GM18951 (cell line): Measurements from ENCODE around the gene LILRB4.
"Not testable (repeated sequence)": the region's sequence is repeated elsewhere in the genome, so short reads cannot be mapped to it uniquely, and the experiment has no call there.

Experiments
- POLR2A ChIP-seq: IDR thresholded peaks from 4 replicates; pipeline ENCODE4 v1.6.1; 2011; ENCODE audit warnings: mild to moderate bottlenecking; ENCODE audit not compliant: insufficient read length, insufficient read depth; ENCODE audit errors: extremely low read depth
- in situ Hi-C: fragments of 300-500 bp; cut with MboI; formaldehyde crosslinking; loops from one replicate; pipeline ENCODE4 v1.12.0; 2022; ENCODE audit warnings: low sequenced_read_pairs, mixed read lengths, inconsistent platforms; ENCODE audit not compliant: unreplicated experiment

Gene LILRB4

GRCh38 chr19:54668353-54668752, 5.6 kb downstream of the LILRB4 start:
- in situ Hi-C loops = no loop called here

GRCh38 chr19:54670576-54671357, 8.0 kb downstream of the LILRB4 start:
- no peak for TF ChIP-seq POLR2A
- in situ Hi-C loops = no loop called here

More at GRCh38 chr19:54668353-54668752, 5.6 kb downstream of the LILRB4 start:
- TF ChIP-seq POLR2A = no peak

GRCh38 chr19:54673222-54673621, 10.4 kb downstream of the LILRB4 start:
- no peak for TF ChIP-seq POLR2A
- in situ Hi-C loops = no loop called here

- in situ Hi-C loops = no loop called here
These were observed 11.3 kb downstream of the LILRB4 start for GRCh38 chr19:54674021-54674617.

GRCh38 chr19:54676210-54676834, 13.5 kb downstream of the LILRB4 start:
- in situ Hi-C loops = not testable (repeated sequence)

More at GRCh38 chr19:54674021-54674617, 11.3 kb downstream of the LILRB4 start:
- no peak for TF ChIP-seq POLR2A

GRCh38 chr19:54677217-54677616, 14.4 kb downstream of the LILRB4 start:
- TF ChIP-seq POLR2A = no peak
- in situ Hi-C loops = no loop called here

- in situ Hi-C loops = not testable (repeated sequence)
These were observed 18.8 kb downstream of the LILRB4 start for GRCh38 chr19:54681596-54681995.

GRCh38 chr19:54682306-54682856, 19.6 kb downstream of the LILRB4 start:
- no peak for TF ChIP-seq POLR2A
- in situ Hi-C loops = no loop called here

GRCh38 chr19:54684527-54684926, 21.7 kb downstream of the LILRB4 start:
- in situ Hi-C loops = no loop called here
- no peak for TF ChIP-seq POLR2A

GRCh38 chr19:54691582-54692297, 29.0 kb downstream of the LILRB4 start:
- in situ Hi-C loops = no loop called here
- TF ChIP-seq POLR2A = no peak

GRCh38 chr19:54692298-54692615, 29.5 kb downstream of the LILRB4 start:
- TF ChIP-seq POLR2A = no peak
- in situ Hi-C loops = no loop called here

- TF ChIP-seq POLR2A = no peak
- in situ Hi-C loops = no loop called here
These were observed 31.9 kb downstream of the LILRB4 start for GRCh38 chr19:54694648-54695047.

- no peak for TF ChIP-seq POLR2A
- in situ Hi-C loops = no loop called here
These were observed 33.3 kb downstream of the LILRB4 start for GRCh38 chr19:54696117-54696548.
